K562 (cell line): Measurements from ENCODE around the gene PHF12. TPM values are rescaled to one million over a fixed set of nuclear protein-coding genes. Genes with fewer than 3 reads are reported as not detected.

Source experiments
- C11orf30 ChIP-seq: fragments of 450-650 bp; IDR thresholded peaks from 2 replicates; pipeline ENCODE4 v1.6.1; 2016; ENCODE audit warnings: low read depth, mild to moderate bottlenecking
- CCNT2 ChIP-seq: IDR thresholded peaks from 2 replicates; pipeline ENCODE4 v1.6.1; 2011; ENCODE audit warnings: borderline replicate concordance, low read depth, mild to moderate bottlenecking, moderate library complexity, mixed read lengths, low read length; ENCODE audit not compliant: insufficient read length; ENCODE audit errors: extremely low read depth
- CEBPG ChIP-seq, 3 experiments: fragments of 200-800 bp in 1 of 3; sonication (Bioruptor generic) in 1 of 3; sonication (generic) in 1 of 3; formaldehyde crosslinking in 1 of 3; IDR thresholded peaks in 2 of 3; conservative IDR thresholded peaks in 1 of 3; 2 replicates each; pipeline versions ENCODE4 v1.6.1 to v1.8.0; 2016 to 2022; ENCODE audit warnings: missing compliant biosample characterization in 2 of 3, missing genetic modification characterization in 2 of 3, mild to moderate bottlenecking in 1 of 3, missing genetic modification reagents in 1 of 3
- GATA2 ChIP-seq: sonication (generic); formaldehyde crosslinking; IDR thresholded peaks from 2 replicates; pipeline ENCODE4 v1.4.0; 2020; ENCODE audit warnings: mild to moderate bottlenecking, missing genetic modification reagents
- NFATC3 ChIP-seq: fragments of 450-650 bp; IDR thresholded peaks from 2 replicates; pipeline ENCODE4 v1.6.1; 2017; ENCODE audit warnings: mild to moderate bottlenecking
- NFIC ChIP-seq: fragments of 450-650 bp; IDR thresholded peaks from 2 replicates; pipeline ENCODE4 v1.6.1; 2017; ENCODE audit warnings: mild to moderate bottlenecking, inconsistent platforms
- RAD51 ChIP-seq: fragments of 450-650 bp; IDR thresholded peaks from 2 replicates; pipeline ENCODE4 v1.7.1; 2016; ENCODE audit warnings: low read depth, mild to moderate bottlenecking, borderline replicate concordance
- SNIP1 ChIP-seq: fragments of 450-650 bp; IDR thresholded peaks from 2 replicates; pipeline ENCODE4 v1.7.1; 2017; ENCODE audit warnings: low read depth, mild to moderate bottlenecking
- SRSF7 ChIP-seq: fragments of 200-400 bp; formaldehyde crosslinking; optimal IDR thresholded peaks from 2 replicates; pipeline ENCODE3; 2017; ENCODE audit warnings: mild to moderate bottlenecking, low read depth, low read length
- STAT5B ChIP-seq: fragments of 250-450 bp; sonication (Bioruptor Pico); IDR thresholded peaks from 2 replicates; pipeline ENCODE4 v1.8.0; 2021; ENCODE audit warnings: mild to moderate bottlenecking, inconsistent platforms
- TCF7 ChIP-seq: sonication (generic); IDR thresholded peaks from 2 replicates; pipeline ENCODE4 v1.6.1; 2016; ENCODE audit warnings: antibody characterized with exemption, borderline replicate concordance
- YY1 ChIP-seq, 3 experiments: IDR thresholded peaks; 2 replicates each; pipeline ENCODE4 v1.6.1; 2011; ENCODE audit warnings: low read length in 2 of 3, mild to moderate bottlenecking in 2 of 3, moderate library complexity in 2 of 3, borderline replicate concordance in 1 of 3, control low read depth in 1 of 3, low read depth in 1 of 3; ENCODE audit not compliant: insufficient read depth in 3 of 3, insufficient replicate concordance in 2 of 3, control insufficient read depth in 1 of 3, insufficient read length in 1 of 3; ENCODE audit errors: extremely low read depth in 1 of 3
- ZBTB2 ChIP-seq: fragments of 450-650 bp; IDR thresholded peaks from 2 replicates; pipeline ENCODE4 v1.6.1; 2016; ENCODE audit warnings: antibody characterized with exemption
- ZNF217 ChIP-seq: sonication (generic); formaldehyde crosslinking; IDR thresholded peaks from 2 replicates; pipeline ENCODE4 v1.8.0; 2022; ENCODE audit warnings: mild to moderate bottlenecking, missing genetic modification reagents
- ZNF57 ChIP-seq: fragments of 450-650 bp; formaldehyde crosslinking; IDR thresholded peaks from 2 replicates; pipeline ENCODE4 v1.4.0; 2020; ENCODE audit warnings: mild to moderate bottlenecking, moderate library complexity
- ZNF586 ChIP-seq: fragments of 450-650 bp; formaldehyde crosslinking; conservative IDR thresholded peaks from 2 replicates; pipeline ENCODE4 v1.4.0; 2020; ENCODE audit warnings: mild to moderate bottlenecking, moderate library complexity
- polyA plus RNA-seq, 8 experiments: library from polyadenylated mRNA; depleted of rRNA in 4 of 8; stranded (reverse) in 5 of 8; unstranded in 3 of 8; fragments of >200 nt; fragmentation: Nextera tagmentation in 2 of 8; fragmentation: Illumina TruSeq in 1 of 8; extraction: Ambion mirVana in 2 of 8; extraction: Trizol in 1 of 8; gene quantifications; 2 replicates each; pipeline versions ENCODE4 v1.2.1 to v1.2.3, GENCODE V29; 2011 to 2014; ENCODE audit warnings: inconsistent platforms in 1 of 8, missing spikeins in 1 of 8
- total RNA-seq, 7 experiments: library from RNA; depleted of rRNA in 6 of 7; stranded (reverse); fragments of >200 nt in 6 of 7; fragmentation: Illumina TruSeq in 2 of 7; extraction: Trizol in 2 of 7; gene quantifications; 2 replicates each; pipeline versions ENCODE4 v1.2.1 to v1.2.3, GENCODE V29; 2011 to 2021; ENCODE audit warnings: low replicate concordance in 1 of 7
- TF ChIP-seq, protein P1 (sequence below): sonication (generic); formaldehyde crosslinking; IDR thresholded peaks from 2 replicates; pipeline ENCODE4 v1.8.0; 2022; ENCODE audit warnings: mild to moderate bottlenecking, missing genetic modification reagents
- TF ChIP-seq, protein P2 (sequence below): sonication (generic); formaldehyde crosslinking; IDR thresholded peaks from 2 replicates; pipeline ENCODE4 v1.8.1; 2022; ENCODE audit warnings: missing genetic modification reagents
- TF ChIP-seq, protein P3 (sequence below): sonication (generic); IDR thresholded peaks from 2 replicates; pipeline ENCODE4 v1.6.1; 2016

The PHF12 gene
- total and polyA plus RNA-seq, 9 of the 15 experiments (the other 6 are each of a cell fraction or from before 2014, with no cell fraction given), result 0.82 to 31.3 (median 13.5) TPM

- TF ChIP-seq YY1 (IDR thresholded peaks at IDR 0.05; ENCODE audit: borderline replicate concordance in 1 of 3, control insufficient read depth in 1 of 3, extremely low read depth in 1 of 3, insufficient read depth in 3 of 3, insufficient read length in 1 of 3, insufficient replicate concordance in 2 of 3, low read depth in 1 of 3, low read length in 2 of 3) (peak in 2 of 3 experiments; percentile 48 to 74), NFIC (peak; percentile 96), TCF7 (no peak), SRSF7 (no peak), ZNF586 (CRISPR knock-in tag) (no peak), CCNT2 (peak; percentile 97), ZNF57 (no peak), ZNF217 (CRISPR knock-in tag) (no peak), GATA2 (no peak), C11orf30 (no peak), ZBTB2 (no peak), RAD51 (no peak), STAT5B (CRISPR knock-in tag) (no peak), SNIP1 (no peak), NFATC3 (no peak), CEBPG (CRISPR knock-in tag; IDR thresholded peaks at IDR 0.05) (peak; percentile 62; the same call in 1 of the 2 replicates), CEBPG (tag; conservative IDR thresholded peaks at IDR 0.05 in 1 of 2, IDR thresholded peaks at IDR 0.05 in 1 of 2) (peak; percentile 44 to 83; a peak in 3 of 4 replicates)
- TF ChIP-seq, protein P1, sequence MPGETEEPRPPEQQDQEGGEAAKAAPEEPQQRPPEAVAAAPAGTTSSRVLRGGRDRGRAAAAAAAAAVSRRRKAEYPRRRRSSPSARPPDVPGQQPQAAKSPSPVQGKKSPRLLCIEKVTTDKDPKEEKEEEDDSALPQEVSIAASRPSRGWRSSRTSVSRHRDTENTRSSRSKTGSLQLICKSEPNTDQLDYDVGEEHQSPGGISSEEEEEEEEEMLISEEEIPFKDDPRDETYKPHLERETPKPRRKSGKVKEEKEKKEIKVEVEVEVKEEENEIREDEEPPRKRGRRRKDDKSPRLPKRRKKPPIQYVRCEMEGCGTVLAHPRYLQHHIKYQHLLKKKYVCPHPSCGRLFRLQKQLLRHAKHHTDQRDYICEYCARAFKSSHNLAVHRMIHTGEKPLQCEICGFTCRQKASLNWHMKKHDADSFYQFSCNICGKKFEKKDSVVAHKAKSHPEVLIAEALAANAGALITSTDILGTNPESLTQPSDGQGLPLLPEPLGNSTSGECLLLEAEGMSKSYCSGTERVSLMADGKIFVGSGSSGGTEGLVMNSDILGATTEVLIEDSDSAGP (CRISPR knock-in tag), result no peak
- TF ChIP-seq, protein P2, sequence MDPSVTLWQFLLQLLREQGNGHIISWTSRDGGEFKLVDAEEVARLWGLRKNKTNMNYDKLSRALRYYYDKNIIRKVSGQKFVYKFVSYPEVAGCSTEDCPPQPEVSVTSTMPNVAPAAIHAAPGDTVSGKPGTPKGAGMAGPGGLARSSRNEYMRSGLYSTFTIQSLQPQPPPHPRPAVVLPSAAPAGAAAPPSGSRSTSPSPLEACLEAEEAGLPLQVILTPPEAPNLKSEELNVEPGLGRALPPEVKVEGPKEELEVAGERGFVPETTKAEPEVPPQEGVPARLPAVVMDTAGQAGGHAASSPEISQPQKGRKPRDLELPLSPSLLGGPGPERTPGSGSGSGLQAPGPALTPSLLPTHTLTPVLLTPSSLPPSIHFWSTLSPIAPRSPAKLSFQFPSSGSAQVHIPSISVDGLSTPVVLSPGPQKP (CRISPR knock-in tag), result no peak
- TF ChIP-seq, protein P3, sequence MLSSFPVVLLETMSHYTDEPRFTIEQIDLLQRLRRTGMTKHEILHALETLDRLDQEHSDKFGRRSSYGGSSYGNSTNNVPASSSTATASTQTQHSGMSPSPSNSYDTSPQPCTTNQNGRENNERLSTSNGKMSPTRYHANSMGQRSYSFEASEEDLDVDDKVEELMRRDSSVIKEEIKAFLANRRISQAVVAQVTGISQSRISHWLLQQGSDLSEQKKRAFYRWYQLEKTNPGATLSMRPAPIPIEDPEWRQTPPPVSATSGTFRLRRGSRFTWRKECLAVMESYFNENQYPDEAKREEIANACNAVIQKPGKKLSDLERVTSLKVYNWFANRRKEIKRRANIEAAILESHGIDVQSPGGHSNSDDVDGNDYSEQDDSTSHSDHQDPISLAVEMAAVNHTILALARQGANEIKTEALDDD, result no peak
Measured at GRCh38 chr17:28896884-28897768, 54.2 kb downstream of the PHF12 start, which contains the start of gene FLOT2 (continued).
